Transverse colon (tissue), 4 donors: ENCODE data around the gene COL11A2.

ENCODE experiments used
- EP300 ChIP-seq: sonication (generic); formaldehyde crosslinking; IDR thresholded peaks from one replicate; pipeline ENCODE4 v1.6.1; 2017; ENCODE audit warnings: antibody characterized with exemption, low read depth
- POLR2A ChIP-seq: fragments of 450-650 bp; IDR thresholded peaks from one replicate; pipeline ENCODE4 v1.6.1; 2016; ENCODE audit warnings: antibody characterized with exemption, mild to moderate bottlenecking, moderate library complexity
- POLR2AphosphoS5 ChIP-seq, 3 donors: sonication (generic); formaldehyde crosslinking; IDR thresholded peaks; one replicate each; pipeline ENCODE4 v1.6.1; 2016; ENCODE audit warnings: antibody characterized with exemption in 3 of 3
- TF ChIP-seq, protein P1 (sequence below), 5 experiments: fragments of 200-600 bp in 3 of 5; fragments of 450-650 bp in 2 of 5; sonication (generic) in 3 of 5; IDR thresholded peaks; 1 replicate in 2 of 5; 2 replicates in 3 of 5; pipeline ENCODE4 v1.5.1; 2016 to 2017; ENCODE audit warnings: antibody characterized with exemption in 5 of 5, inconsistent platforms in 3 of 5, mild to moderate bottlenecking in 2 of 5, moderate library complexity in 1 of 5

- TF ChIP-seq POLR2AphosphoS5 (IDR thresholded peaks at IDR 0.05) (no peak), POLR2A (no peak), EP300 (no peak)
- TF ChIP-seq, protein P1, sequence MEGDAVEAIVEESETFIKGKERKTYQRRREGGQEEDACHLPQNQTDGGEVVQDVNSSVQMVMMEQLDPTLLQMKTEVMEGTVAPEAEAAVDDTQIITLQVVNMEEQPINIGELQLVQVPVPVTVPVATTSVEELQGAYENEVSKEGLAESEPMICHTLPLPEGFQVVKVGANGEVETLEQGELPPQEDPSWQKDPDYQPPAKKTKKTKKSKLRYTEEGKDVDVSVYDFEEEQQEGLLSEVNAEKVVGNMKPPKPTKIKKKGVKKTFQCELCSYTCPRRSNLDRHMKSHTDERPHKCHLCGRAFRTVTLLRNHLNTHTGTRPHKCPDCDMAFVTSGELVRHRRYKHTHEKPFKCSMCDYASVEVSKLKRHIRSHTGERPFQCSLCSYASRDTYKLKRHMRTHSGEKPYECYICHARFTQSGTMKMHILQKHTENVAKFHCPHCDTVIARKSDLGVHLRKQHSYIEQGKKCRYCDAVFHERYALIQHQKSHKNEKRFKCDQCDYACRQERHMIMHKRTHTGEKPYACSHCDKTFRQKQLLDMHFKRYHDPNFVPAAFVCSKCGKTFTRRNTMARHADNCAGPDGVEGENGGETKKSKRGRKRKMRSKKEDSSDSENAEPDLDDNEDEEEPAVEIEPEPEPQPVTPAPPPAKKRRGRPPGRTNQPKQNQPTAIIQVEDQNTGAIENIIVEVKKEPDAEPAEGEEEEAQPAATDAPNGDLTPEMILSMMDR (IDR thresholded peaks at IDR 0.05) = no peak
These were observed 15.4 kb downstream of the COL11A2 start for GRCh38 chr6:33176906-33177305.
